ENCODE results near the gene HRG.

Gene HRG

GRCh38 chr3:186639778-186640472, 25.9 kb upstream of the HRG start, which contains the start of gene FETUB:
Gene FETUB (plus strand): TSS chr3:186640399. CDS start chr3:186640461, 62 bp downstream.
- H3K4me3 ChIP-seq (ENCODE audit: low read length, poor library complexity, severe bottlenecking), result no peak within 1 kb of the TSS
- no peaks in the 10 kb centered on the region for H3K36me3 ChIP-seq (ENCODE audit: insufficient read depth, low read length)
- H3K4me1 ChIP-seq (ENCODE audit: insufficient read depth, low read length, poor library complexity, severe bottlenecking), result peaks cover 9% of the 10 kb centered on the region
- H3K27me3 ChIP-seq (ENCODE audit: insufficient read depth, low read length, poor library complexity, severe bottlenecking), result no peaks in the 10 kb centered on the region
- H4K20me1 ChIP-seq (ENCODE audit: insufficient read depth, low read length, poor library complexity, severe bottlenecking), result no peaks in the 10 kb centered on the region
- H3K9ac ChIP-seq (ENCODE audit: low read depth, low read length, poor library complexity, severe bottlenecking), result no peak within 1 kb of the TSS
- no peaks in the 10 kb centered on the region for H3K79me2 ChIP-seq (ENCODE audit: insufficient read depth, low read length)
- TF ChIP-seq EZH2phosphoT487 (IDR thresholded peaks at IDR 0.05; ENCODE audit: borderline replicate concordance), result no peak
- TF ChIP-seq, protein P1, sequence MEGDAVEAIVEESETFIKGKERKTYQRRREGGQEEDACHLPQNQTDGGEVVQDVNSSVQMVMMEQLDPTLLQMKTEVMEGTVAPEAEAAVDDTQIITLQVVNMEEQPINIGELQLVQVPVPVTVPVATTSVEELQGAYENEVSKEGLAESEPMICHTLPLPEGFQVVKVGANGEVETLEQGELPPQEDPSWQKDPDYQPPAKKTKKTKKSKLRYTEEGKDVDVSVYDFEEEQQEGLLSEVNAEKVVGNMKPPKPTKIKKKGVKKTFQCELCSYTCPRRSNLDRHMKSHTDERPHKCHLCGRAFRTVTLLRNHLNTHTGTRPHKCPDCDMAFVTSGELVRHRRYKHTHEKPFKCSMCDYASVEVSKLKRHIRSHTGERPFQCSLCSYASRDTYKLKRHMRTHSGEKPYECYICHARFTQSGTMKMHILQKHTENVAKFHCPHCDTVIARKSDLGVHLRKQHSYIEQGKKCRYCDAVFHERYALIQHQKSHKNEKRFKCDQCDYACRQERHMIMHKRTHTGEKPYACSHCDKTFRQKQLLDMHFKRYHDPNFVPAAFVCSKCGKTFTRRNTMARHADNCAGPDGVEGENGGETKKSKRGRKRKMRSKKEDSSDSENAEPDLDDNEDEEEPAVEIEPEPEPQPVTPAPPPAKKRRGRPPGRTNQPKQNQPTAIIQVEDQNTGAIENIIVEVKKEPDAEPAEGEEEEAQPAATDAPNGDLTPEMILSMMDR (conservative IDR thresholded peaks at IDR 0.05; ENCODE audit: low read length), result no peak
- no peaks in the 10 kb centered on the region for H3K9me3 ChIP-seq (ENCODE audit: insufficient read depth, low read depth, low read length)
- no peak within 1 kb of the TSS for H3K4me2 ChIP-seq (ENCODE audit: low read depth, low read length, poor library complexity, severe bottlenecking)
- H2AFZ ChIP-seq (ENCODE audit: low read length), result no peak within 1 kb of the TSS
- H3K9me2 ChIP-seq (replicated peaks; ENCODE audit: low read depth, low read length), result no peaks in the 10 kb centered on the region
- H3F3A ChIP-seq (ENCODE audit: low read depth), result no peaks in the 10 kb centered on the region

DNA sequence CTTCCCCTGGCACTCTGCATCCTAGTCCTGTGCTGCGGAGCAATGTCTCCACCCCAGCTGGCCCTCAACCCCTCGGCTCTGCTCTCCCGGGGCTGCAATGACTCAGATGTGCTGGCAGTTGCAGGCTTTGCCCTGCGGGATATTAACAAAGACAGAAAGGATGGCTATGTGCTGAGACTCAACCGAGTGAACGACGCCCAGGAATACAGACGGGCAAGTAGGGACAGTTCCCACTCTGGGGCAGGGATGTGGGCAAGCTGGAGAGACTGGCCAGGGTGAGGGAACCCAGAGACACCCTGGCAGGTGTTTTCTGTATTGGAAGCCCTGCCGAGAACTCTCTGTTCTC, 25.4 kb upstream of the HRG start:
- no peak for TF ChIP-seq EZH2phosphoT487 (IDR thresholded peaks at IDR 0.05; ENCODE audit: borderline replicate concordance)
- TF ChIP-seq, protein P1 (conservative IDR thresholded peaks at IDR 0.05; ENCODE audit: low read length), result no peak
- H3K4me2 ChIP-seq (ENCODE audit: low read depth, low read length, poor library complexity, severe bottlenecking), result no peak overlapping the region
- H4K20me1 ChIP-seq (ENCODE audit: insufficient read depth, low read length, poor library complexity, severe bottlenecking), result no peaks in the 10 kb centered on the region

DNA sequence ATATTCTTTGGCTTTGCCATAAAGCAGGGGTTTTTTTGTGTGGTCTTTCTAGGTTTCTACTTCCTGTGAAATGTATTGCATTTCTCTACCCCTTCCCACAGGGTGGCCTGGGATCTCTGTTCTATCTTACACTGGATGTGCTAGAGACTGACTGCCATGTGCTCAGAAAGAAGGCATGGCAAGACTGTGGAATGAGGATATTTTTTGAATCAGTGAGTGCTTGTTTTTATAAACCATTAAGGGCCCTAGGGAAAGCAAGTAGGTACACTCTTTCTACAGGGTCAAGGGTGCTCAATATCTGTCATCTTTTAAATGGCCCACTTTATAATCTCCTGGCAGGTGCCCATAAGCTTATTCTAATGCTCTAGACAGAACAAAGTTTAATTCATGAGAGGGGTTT, 24.9 kb upstream of the HRG start:
- Histone ChIP-seq H3K9me2 (replicated peaks; ENCODE audit: low read depth, low read length) (no peaks in the 10 kb centered on the region), H3F3A (ENCODE audit: low read depth) (no peaks in the 10 kb centered on the region), H3K4me3 (ENCODE audit: low read length, poor library complexity, severe bottlenecking) (no peak overlapping the region), H4K20me1 (ENCODE audit: insufficient read depth, low read length, poor library complexity, severe bottlenecking) (no peaks in the 10 kb centered on the region), H3K27me3 (ENCODE audit: insufficient read depth, low read length, poor library complexity, severe bottlenecking) (no peaks in the 10 kb centered on the region), H3K4me2 (ENCODE audit: low read depth, low read length, poor library complexity, severe bottlenecking) (no peak overlapping the region), H3K9me3 (ENCODE audit: insufficient read depth, low read depth, low read length) (no peaks in the 10 kb centered on the region), H3K36me3 (ENCODE audit: insufficient read depth, low read length) (no peaks in the 10 kb centered on the region), H3K4me1 (ENCODE audit: insufficient read depth, low read length, poor library complexity, severe bottlenecking) (peaks cover 9% of the 10 kb centered on the region), H3K9ac (ENCODE audit: low read depth, low read length, poor library complexity, severe bottlenecking) (no peak overlapping the region), H2AFZ (ENCODE audit: low read length) (no peak overlapping the region), H3K79me2 (ENCODE audit: insufficient read depth, low read length) (no peaks in the 10 kb centered on the region)
- TF ChIP-seq, protein P1 (conservative IDR thresholded peaks at IDR 0.05; ENCODE audit: low read length), result no peak
- TF ChIP-seq EZH2phosphoT487 (IDR thresholded peaks at IDR 0.05; ENCODE audit: borderline replicate concordance), result no peak

More for the DNA sequence above, 25.4 kb upstream of the HRG start:
- Histone ChIP-seq H2AFZ (ENCODE audit: low read length) (no peak overlapping the region), H3K9ac (ENCODE audit: low read depth, low read length, poor library complexity, severe bottlenecking) (no peak overlapping the region), H3F3A (ENCODE audit: low read depth) (no peaks in the 10 kb centered on the region), H3K9me2 (replicated peaks; ENCODE audit: low read depth, low read length) (no peaks in the 10 kb centered on the region), H3K79me2 (ENCODE audit: insufficient read depth, low read length) (no peaks in the 10 kb centered on the region), H3K36me3 (ENCODE audit: insufficient read depth, low read length) (no peaks in the 10 kb centered on the region), H3K4me1 (ENCODE audit: insufficient read depth, low read length, poor library complexity, severe bottlenecking) (peaks cover 9% of the 10 kb centered on the region), H3K9me3 (ENCODE audit: insufficient read depth, low read depth, low read length) (no peaks in the 10 kb centered on the region), H3K4me3 (ENCODE audit: low read length, poor library complexity, severe bottlenecking) (no peak overlapping the region), H3K27me3 (ENCODE audit: insufficient read depth, low read length, poor library complexity, severe bottlenecking) (no peaks in the 10 kb centered on the region)
